Right lobe of liver (tissue), 6 donors: ENCODE measurements around the gene DCP1A. TPM values are rescaled to one million over a fixed set of nuclear protein-coding genes. Genes with fewer than 3 reads are reported as not detected.

Experiments used
- ATAC-seq, 4 donors: fragments of 200-7000 bp; cut with Tn5 transposase; one replicate each; pipeline ENCODE4 v1.9.1; 2020; ENCODE audit warnings: mild to moderate bottlenecking in 4 of 4, moderate library complexity in 4 of 4
- DNase-seq, 3 donors: peaks; one replicate each; pipeline ENCODE4 v3.0.0-alpha.2; 2020
- H3K27ac ChIP-seq, 3 donors: fragments of 200-600 bp; one replicate each; pipeline ENCODE4 v1.8.0; 2022
- H3K27me3 ChIP-seq, 2 donors: fragments of 200-600 bp; one replicate each; pipeline ENCODE4 v1.8.0; 2022
- H3K36me3 ChIP-seq, 4 donors: fragments of 200-600 bp; sonication (generic) in 1 of 4; one replicate each; pipeline versions ENCODE4 v1.5.1 to v1.8.0; 2017 to 2022; ENCODE audit warnings: control low read depth in 1 of 4
- H3K4me1 ChIP-seq, 4 donors: fragments of 200-600 bp; sonication (generic) in 1 of 4; one replicate each; pipeline versions ENCODE4 v1.5.1 to v1.8.0; 2017 to 2022; ENCODE audit warnings: control low read depth in 1 of 4
- H3K4me3 ChIP-seq, 3 donors: fragments of 200-600 bp; one replicate each; pipeline ENCODE4 v1.8.0; 2022
- H3K9me3 ChIP-seq, 4 donors: fragments of 200-600 bp; sonication (generic) in 1 of 4; one replicate each; pipeline versions ENCODE4 v1.5.1 to v1.8.0; 2017 to 2022; ENCODE audit warnings: control low read depth in 1 of 4
- POLR2A ChIP-seq: fragments of 450-650 bp; IDR thresholded peaks from one replicate; pipeline ENCODE4 v1.6.1; 2017; ENCODE audit warnings: antibody characterized with exemption, mild to moderate bottlenecking
- WGBS: methylation state at CpG from one replicate; pipeline ENCODE4 v1.1.6; 2018; ENCODE audit warnings: low coverage, low lambda C conversion rate; ENCODE audit not compliant: insufficient coverage; ENCODE audit errors: missing lambda C conversion rate; 5-methylcytosine and 5-hydroxymethylcytosine counted together
- intact Hi-C, 2 donors: fragments of 100-400 bp; cut with DNase I; formaldehyde crosslinking; loops; one replicate each; pipeline versions ENCODE4 v1.11.2 to v1.14.1; 2022
- total RNA-seq, 6 experiments: library from RNA; depleted of rRNA in 2 of 6; stranded (reverse); fragments of >200 nt in 2 of 6; fragmentation: NEBNext Ultra II Directional in 3 of 6; extraction: Animal tissue kit (Norgen Biotek cat#: 25700) in 3 of 6; gene quantifications; one replicate each; pipeline versions ENCODE4 v1.1.0 to v1.2.4, GENCODE V29; 2016 to 2023
- TF ChIP-seq, protein P1 (sequence below), 4 donors: fragments of 200-600 bp in 3 of 4; fragments of 450-650 bp in 1 of 4; IDR thresholded peaks; one replicate each; pipeline versions ENCODE4 v1.5.1 to v1.8.0; 2016 to 2022; ENCODE audit warnings: antibody characterized with exemption in 4 of 4, mild to moderate bottlenecking in 2 of 4
- donor health status: DM: no; HTN: yes; CAD: no.
- donor health status: DM: no; HTN: no; CAD: no.
- donor health status: DM: no; HTN: no; CAD: no.
- donor health status: DM: no; HTN: yes; CAD: no.
- donor health status: DM: no; HTN: yes; CAD: no.

DCP1A gene
- total RNA-seq, 6 experiments from 2014 or later = 5.7 to 12.1 (median 7.1) TPM

DNA sequence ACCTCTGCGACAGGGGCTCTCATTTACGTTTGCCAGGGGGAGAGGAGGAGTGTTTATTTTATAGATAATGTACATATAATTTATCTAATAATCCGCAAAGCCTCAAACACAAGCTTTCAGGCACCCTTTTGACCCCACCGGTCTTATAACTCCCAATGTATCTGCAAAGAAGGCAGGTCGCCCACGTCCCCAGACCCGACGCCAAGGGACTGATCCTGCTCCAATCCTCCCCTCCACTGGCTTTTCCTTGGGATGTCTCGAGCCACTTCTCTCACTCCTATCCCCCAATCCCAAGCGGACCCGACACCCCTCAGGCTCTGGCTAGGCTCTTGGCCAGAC, 452 bp downstream of the DCP1A start:
- DNase-seq = no peak
- Histone ChIP-seq H3K4me1 (peaks cover 0 to 13% (median 5%) of the 10 kb centered on the region in 4 donors), H3K27me3 (no peaks in the 10 kb centered on the region), H3K4me3 (peak overlapping the region; percentile 71 to 95 (median 80)), H3K36me3 (peaks cover 0 to 10% (median 0%) of the 10 kb centered on the region in 4 donors), H3K9me3 (no peaks in the 10 kb centered on the region), H3K27ac (peak overlapping the region; percentile 91 to 96 (median 93))
- 0% methylated on average over 11 of the region's 11 CpGs for WGBS
- peak in 3 of 4 donors; percentile 17 to 29 (median 22) for ATAC-seq
- TF ChIP-seq, protein P1, sequence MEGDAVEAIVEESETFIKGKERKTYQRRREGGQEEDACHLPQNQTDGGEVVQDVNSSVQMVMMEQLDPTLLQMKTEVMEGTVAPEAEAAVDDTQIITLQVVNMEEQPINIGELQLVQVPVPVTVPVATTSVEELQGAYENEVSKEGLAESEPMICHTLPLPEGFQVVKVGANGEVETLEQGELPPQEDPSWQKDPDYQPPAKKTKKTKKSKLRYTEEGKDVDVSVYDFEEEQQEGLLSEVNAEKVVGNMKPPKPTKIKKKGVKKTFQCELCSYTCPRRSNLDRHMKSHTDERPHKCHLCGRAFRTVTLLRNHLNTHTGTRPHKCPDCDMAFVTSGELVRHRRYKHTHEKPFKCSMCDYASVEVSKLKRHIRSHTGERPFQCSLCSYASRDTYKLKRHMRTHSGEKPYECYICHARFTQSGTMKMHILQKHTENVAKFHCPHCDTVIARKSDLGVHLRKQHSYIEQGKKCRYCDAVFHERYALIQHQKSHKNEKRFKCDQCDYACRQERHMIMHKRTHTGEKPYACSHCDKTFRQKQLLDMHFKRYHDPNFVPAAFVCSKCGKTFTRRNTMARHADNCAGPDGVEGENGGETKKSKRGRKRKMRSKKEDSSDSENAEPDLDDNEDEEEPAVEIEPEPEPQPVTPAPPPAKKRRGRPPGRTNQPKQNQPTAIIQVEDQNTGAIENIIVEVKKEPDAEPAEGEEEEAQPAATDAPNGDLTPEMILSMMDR (IDR thresholded peaks at IDR 0.05) = no peak
- no peak for TF ChIP-seq POLR2A
- intact Hi-C loops = no loop called here

- peak overlapping the region; percentile 91 to 96 (median 93) for H3K27ac ChIP-seq
- no peaks in the 10 kb centered on the region for H3K9me3 ChIP-seq
- DNase-seq (no peak), ATAC-seq (peak in 1 of 4 donors; percentile 2)
- peaks cover 0 to 14% (median 0%) of the 10 kb centered on the region in 4 donors for H3K36me3 ChIP-seq
- WGBS = 2% methylated on average over 8 of the region's 9 CpGs
- intact Hi-C loops = no loop called here
- no peak for TF ChIP-seq POLR2A
- TF ChIP-seq, protein P1 (IDR thresholded peaks at IDR 0.05) = no peak
- peak overlapping the region; percentile 71 to 95 (median 80) for H3K4me3 ChIP-seq
- H3K27me3 ChIP-seq = no peaks in the 10 kb centered on the region
- H3K4me1 ChIP-seq = peaks cover 0 to 14% (median 5%) of the 10 kb centered on the region in 4 donors
These were observed 829 bp downstream of the DCP1A start for GRCh38 chr3:53346514-53346913.

GRCh38 chr3:53342353-53342752, 5.0 kb downstream of the DCP1A start:
- DNase-seq = peak; percentile 32 to 62 (median 51)
- no peaks in the 10 kb centered on the region for H3K27me3 ChIP-seq
- 16% methylated on average over 3 of the region's 3 CpGs for WGBS
- intact Hi-C loops = no loop called here
- no peak overlapping the region for H3K4me3 ChIP-seq
- peaks cover 0 to 40% (median under 1%) of the 10 kb centered on the region in 4 donors for H3K36me3 ChIP-seq
- H3K27ac ChIP-seq = peak overlapping the region in 1 of 3 donors; percentile 46
- ATAC-seq = peak; percentile 46 to 80 (median 65)
- peaks cover 0 to 14% (median 5%) of the 10 kb centered on the region in 4 donors for H3K4me1 ChIP-seq
- TF ChIP-seq, protein P1 (IDR thresholded peaks at IDR 0.05) = no peak
- no peak for TF ChIP-seq POLR2A
- H3K9me3 ChIP-seq = no peaks in the 10 kb centered on the region

DNA sequence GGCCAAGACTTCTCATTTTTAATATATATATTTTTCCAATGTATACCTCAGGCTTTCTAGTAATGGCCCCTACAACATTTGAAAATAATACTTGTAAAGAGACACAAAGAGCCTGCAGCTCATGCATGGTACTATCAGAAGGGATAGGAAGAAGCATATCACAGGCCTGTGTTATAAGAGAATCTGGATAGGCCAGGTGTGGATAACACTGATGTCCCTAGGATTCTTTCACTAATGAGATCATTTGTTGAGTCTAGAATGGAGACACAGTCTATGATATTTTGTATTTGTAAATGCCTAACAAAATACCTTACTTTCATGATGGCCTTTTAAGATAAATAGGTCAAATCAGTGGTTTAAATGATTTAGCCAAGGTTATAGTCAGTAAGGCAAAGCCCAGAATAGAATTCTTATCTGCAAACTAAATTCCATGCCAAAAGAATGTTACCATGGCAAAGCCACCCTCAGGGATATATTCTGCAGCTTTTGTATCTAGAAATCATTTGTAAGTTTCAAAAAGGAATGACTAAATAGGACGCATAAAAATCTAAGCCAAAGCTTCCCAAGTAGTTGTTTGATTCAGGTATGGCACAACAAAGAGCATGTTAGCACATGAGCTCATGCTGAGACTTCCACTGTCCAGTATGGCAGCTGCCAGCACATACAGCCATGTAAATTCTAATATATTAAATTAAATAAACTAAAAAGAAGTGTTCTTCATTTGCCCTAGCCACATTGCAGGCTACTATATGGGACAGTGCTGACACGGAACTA, 10.0 kb downstream of the DCP1A start:
- Histone ChIP-seq H3K4me1 (peaks cover 0 to 5% (median 2%) of the 10 kb centered on the region in 4 donors), H3K36me3 (peaks cover 0 to 50% (median 3%) of the 10 kb centered on the region in 4 donors), H3K27ac (no peak overlapping the region), H3K4me3 (no peak overlapping the region), H3K9me3 (no peaks in the 10 kb centered on the region), H3K27me3 (no peaks in the 10 kb centered on the region)
- DNase-seq (no peak), ATAC-seq (no peak)
- no peak for TF ChIP-seq POLR2A
- TF ChIP-seq, protein P1 (IDR thresholded peaks at IDR 0.05) = no peak
- intact Hi-C loops = no loop called here
- 93% methylated on average over 2 of the region's 2 CpGs for WGBS
